Left lung (tissue), 10 donors: ENCODE measurements around the gene FOXF2. TPM values are rescaled to one million over a fixed set of nuclear protein-coding genes. Genes with fewer than 3 reads are reported as not detected.

Source experiments
- ATAC-seq: fragments of 200-7000 bp; cut with Tn5 transposase; one replicate; pipeline ENCODE4 v1.9.1; 2020; ENCODE audit warnings: moderate library complexity
- DNase-seq, 4 donors: peaks; one replicate each; pipeline ENCODE4 v3.0.0-alpha.2; 2013 to 2020
- H3K27ac ChIP-seq, 2 donors: fragments of 200-600 bp; sonication (generic) in 1 of 2; one replicate each; pipeline versions ENCODE4 v1.5.0 to v1.8.0; 2020 to 2021
- H3K27me3 ChIP-seq, 2 donors: fragments of 200-600 bp; sonication (generic) in 1 of 2; one replicate each; pipeline versions ENCODE4 v1.5.0 to v1.8.0; 2020 to 2021
- H3K36me3 ChIP-seq, 2 donors: fragments of 200-600 bp; sonication (generic) in 1 of 2; one replicate each; pipeline versions ENCODE4 v1.5.0 to v1.8.0; 2020 to 2021
- H3K4me1 ChIP-seq, 2 donors: fragments of 200-600 bp; one replicate each; pipeline ENCODE4 v1.8.0; 2021
- H3K4me3 ChIP-seq, 2 donors: fragments of 200-600 bp; sonication (generic) in 1 of 2; one replicate each; pipeline versions ENCODE4 v1.5.0 to v1.8.0; 2020 to 2021; ENCODE audit warnings: mild to moderate bottlenecking in 1 of 2
- H3K9me3 ChIP-seq, 2 donors: fragments of 200-600 bp; sonication (generic) in 1 of 2; one replicate each; pipeline versions ENCODE4 v1.5.0 to v1.8.0; 2020 to 2021
- intact Hi-C, 2 donors: fragments of 100-400 bp; cut with DNase I; formaldehyde crosslinking; loops; one replicate each; pipeline versions ENCODE4 v1.11.2 to v1.14.2; 2022
- polyA plus RNA-seq, 6 donors: library from polyadenylated mRNA; unstranded; fragments of 120-200 nt; gene quantifications; one replicate each; pipeline ENCODE4 v1.2.1, GENCODE V29; 2013; ENCODE audit not compliant: insufficient read length in 6 of 6
- total RNA-seq, 2 donors: library from RNA; stranded (reverse); fragmentation: NEBNext Ultra II Directional; extraction: Animal tissue kit (Norgen Biotek cat#: 25700); gene quantifications; one replicate each; pipeline ENCODE4 v1.2.1, GENCODE V29; 2021
- TF ChIP-seq, protein P1 (sequence below), 2 donors: fragments of 200-600 bp; sonication (generic) in 1 of 2; IDR thresholded peaks; one replicate each; pipeline versions ENCODE4 v1.5.0 to v1.8.0; 2021; ENCODE audit warnings: antibody characterized with exemption in 2 of 2
- donor health status: DM: no; HTN: yes; CAD: no.
- donor health status: DM: no; HTN: no; CAD: no.

Gene FOXF2
- total and polyA plus RNA-seq, 8 donors: 12.6 to 69.7 (median 56.3) TPM

- intact Hi-C loops: no loop called here
- H3K4me3 ChIP-seq: no peak overlapping the region
- no peaks in the 10 kb centered on the region for H3K9me3 ChIP-seq
- ATAC-seq (no peak), DNase-seq (no peak)
- no peaks in the 10 kb centered on the region for H3K4me1 ChIP-seq
- no peak overlapping the region for H3K27ac ChIP-seq
- peaks cover 0 to 46% of the 10 kb centered on the region in 2 donors for H3K27me3 ChIP-seq
- no peaks in the 10 kb centered on the region for H3K36me3 ChIP-seq
- TF ChIP-seq, protein P1, sequence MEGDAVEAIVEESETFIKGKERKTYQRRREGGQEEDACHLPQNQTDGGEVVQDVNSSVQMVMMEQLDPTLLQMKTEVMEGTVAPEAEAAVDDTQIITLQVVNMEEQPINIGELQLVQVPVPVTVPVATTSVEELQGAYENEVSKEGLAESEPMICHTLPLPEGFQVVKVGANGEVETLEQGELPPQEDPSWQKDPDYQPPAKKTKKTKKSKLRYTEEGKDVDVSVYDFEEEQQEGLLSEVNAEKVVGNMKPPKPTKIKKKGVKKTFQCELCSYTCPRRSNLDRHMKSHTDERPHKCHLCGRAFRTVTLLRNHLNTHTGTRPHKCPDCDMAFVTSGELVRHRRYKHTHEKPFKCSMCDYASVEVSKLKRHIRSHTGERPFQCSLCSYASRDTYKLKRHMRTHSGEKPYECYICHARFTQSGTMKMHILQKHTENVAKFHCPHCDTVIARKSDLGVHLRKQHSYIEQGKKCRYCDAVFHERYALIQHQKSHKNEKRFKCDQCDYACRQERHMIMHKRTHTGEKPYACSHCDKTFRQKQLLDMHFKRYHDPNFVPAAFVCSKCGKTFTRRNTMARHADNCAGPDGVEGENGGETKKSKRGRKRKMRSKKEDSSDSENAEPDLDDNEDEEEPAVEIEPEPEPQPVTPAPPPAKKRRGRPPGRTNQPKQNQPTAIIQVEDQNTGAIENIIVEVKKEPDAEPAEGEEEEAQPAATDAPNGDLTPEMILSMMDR (IDR thresholded peaks at IDR 0.05): no peak
Measured at GRCh38 chr6:1435806-1436205, 46.4 kb downstream of the FOXF2 start.

DNA sequence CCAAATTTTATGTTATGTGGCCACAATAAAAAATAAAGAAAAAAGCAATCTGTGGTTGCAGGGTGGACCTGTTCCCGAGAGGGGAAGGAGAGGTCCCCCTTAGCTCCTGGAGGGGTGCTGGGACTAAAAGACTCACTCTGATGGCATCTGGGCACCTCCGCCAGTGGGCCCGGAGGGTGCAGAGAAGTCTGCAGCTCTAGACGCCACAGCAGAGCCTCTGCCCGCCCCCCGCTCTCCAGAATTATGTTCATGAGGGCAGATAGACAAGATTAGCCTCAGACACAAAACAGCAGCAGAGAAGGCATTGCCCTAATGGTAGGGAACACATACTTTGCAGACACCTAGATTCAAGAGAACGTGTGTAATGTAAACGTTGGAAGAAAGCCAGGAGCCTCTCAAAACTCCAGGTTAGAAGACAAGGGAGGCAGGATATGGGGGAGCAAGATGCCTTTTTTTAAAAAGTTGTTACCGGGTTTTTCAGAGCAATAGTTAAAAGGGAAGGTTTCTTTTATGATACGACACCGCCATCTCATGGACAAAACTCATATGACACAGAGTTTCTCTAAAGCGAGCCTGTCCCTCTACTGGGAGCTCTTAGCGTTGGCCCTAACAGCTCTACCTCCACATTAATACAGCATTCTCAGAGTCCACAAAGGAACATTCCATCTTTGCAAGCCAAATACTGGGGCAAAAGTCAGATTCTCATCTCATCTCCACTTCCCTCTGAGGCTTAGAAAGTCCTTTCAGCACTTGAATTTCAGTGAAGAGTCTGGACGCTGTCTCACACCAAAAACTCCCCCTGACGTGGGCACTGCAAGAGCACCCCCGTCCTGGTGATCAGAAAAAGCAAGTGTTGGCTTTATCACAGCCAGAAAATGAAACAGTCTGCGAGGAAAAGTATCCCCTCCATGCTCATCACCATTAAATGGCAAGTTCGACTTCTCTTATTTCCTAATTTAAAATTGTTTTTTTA, 47.2 kb downstream of the FOXF2 start:
- TF ChIP-seq, protein P1 (IDR thresholded peaks at IDR 0.05): peak; percentile 70 to 73
- H3K9me3 ChIP-seq: no peaks in the 10 kb centered on the region
- no peak overlapping the region for H3K27ac ChIP-seq
- DNase-seq (peak in 2 of 4 donors; percentile 78 to 81), ATAC-seq (peak; percentile 99)
- no peaks in the 10 kb centered on the region for H3K4me1 ChIP-seq
- peaks cover 0 to 46% of the 10 kb centered on the region in 2 donors for H3K27me3 ChIP-seq
- no peaks in the 10 kb centered on the region for H3K36me3 ChIP-seq
- intact Hi-C loops: no loop called here
- H3K4me3 ChIP-seq: no peak overlapping the region

GRCh38 chr6:1437553-1438406, 48.4 kb downstream of the FOXF2 start:
- ATAC-seq: no peak
- Histone ChIP-seq H3K9me3 (no peaks in the 10 kb centered on the region), H3K27me3 (peaks cover 0 to 46% of the 10 kb centered on the region in 2 donors), H3K27ac (no peak overlapping the region), H3K36me3 (no peaks in the 10 kb centered on the region), H3K4me3 (no peak overlapping the region), H3K4me1 (no peaks in the 10 kb centered on the region)
- intact Hi-C loops: no loop called here
- DNase-seq: peak in 1 of 4 donors; percentile 69
- TF ChIP-seq, protein P1 (IDR thresholded peaks at IDR 0.05): no peak

GRCh38 chr6:1438471-1438881, 49.1 kb downstream of the FOXF2 start:
- Histone ChIP-seq H3K36me3 (no peaks in the 10 kb centered on the region), H3K4me1 (no peaks in the 10 kb centered on the region), H3K27ac (no peak overlapping the region), H3K4me3 (no peak overlapping the region), H3K27me3 (peaks cover 0 to 46% of the 10 kb centered on the region in 2 donors), H3K9me3 (no peaks in the 10 kb centered on the region)
- intact Hi-C loops: no loop called here
- DNase-seq (peak in 1 of 4 donors; percentile 40), ATAC-seq (no peak)
- TF ChIP-seq, protein P1 (IDR thresholded peaks at IDR 0.05): no peak
